ENCODE measurements around the gene KCNIP1. TPM values are rescaled to one million over a fixed set of nuclear protein-coding genes. Genes with fewer than 3 reads are reported as not detected.

The KCNIP1 gene
- total and polyA plus RNA-seq, 8 donors = 0.20 to 0.73 (median 0.31) TPM; not detected in 3

DNA sequence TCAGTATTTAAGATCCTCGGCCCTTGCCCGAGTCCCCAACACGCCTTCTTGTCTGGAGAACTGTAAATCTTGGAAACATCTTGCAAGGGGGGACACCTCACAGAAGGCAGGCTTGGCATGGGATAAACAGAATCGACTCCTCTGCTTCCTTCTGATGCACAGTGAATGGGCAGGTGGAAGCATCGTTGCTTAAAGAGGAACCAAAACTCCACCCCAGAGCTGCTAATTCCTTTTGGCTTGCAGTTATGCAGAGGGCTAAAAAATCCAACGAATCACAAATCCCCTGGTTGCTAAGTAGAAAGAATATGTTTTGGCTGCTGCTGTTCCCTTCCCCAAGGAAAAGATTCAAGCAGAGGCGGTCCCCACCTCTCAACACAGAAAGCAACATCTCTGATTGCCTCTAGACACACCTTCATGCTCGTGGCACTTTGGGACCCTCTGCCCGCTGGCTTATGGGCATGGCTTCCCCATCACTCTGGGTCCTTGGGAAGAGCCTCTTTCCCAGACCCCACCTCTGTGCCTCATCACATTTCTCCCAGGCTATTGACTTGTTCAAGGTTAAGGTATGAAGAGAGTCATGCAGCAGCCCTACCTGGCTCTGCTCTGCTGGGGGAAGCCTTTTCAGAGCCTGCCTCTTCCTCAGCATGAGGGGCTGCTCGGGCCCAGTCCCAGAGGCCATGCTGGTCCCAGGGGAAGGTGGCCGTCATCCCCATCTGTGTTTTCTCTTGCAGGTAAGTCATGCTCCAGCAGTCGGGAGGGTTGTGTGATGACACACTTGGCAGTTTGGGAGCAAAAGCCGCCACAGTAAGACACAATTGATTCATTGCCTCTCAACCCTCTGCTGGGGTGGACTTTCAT lies 137.1 kb downstream of the KCNIP1 start:
- TF ChIP-seq, protein P1, sequence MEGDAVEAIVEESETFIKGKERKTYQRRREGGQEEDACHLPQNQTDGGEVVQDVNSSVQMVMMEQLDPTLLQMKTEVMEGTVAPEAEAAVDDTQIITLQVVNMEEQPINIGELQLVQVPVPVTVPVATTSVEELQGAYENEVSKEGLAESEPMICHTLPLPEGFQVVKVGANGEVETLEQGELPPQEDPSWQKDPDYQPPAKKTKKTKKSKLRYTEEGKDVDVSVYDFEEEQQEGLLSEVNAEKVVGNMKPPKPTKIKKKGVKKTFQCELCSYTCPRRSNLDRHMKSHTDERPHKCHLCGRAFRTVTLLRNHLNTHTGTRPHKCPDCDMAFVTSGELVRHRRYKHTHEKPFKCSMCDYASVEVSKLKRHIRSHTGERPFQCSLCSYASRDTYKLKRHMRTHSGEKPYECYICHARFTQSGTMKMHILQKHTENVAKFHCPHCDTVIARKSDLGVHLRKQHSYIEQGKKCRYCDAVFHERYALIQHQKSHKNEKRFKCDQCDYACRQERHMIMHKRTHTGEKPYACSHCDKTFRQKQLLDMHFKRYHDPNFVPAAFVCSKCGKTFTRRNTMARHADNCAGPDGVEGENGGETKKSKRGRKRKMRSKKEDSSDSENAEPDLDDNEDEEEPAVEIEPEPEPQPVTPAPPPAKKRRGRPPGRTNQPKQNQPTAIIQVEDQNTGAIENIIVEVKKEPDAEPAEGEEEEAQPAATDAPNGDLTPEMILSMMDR (IDR thresholded peaks at IDR 0.05) = no peak
- DNase-seq = no peak
- Histone ChIP-seq H3K9me3 (no peaks in the 10 kb centered on the region), H3K4me1 (no peaks in the 10 kb centered on the region), H3K36me3 (no peaks in the 10 kb centered on the region), H3K4me3 (no peak overlapping the region), H3K27ac (no peak overlapping the region), H3K27me3 (peaks cover 0 to 49% (median 7%) of the 10 kb centered on the region in 3 donors)
- intact Hi-C loops (cut with DNase I; ENCODE audit: low total_unique reads) = no loop called here
- 75 to 82% (median 79%) methylated on average over 12 to 13 of the region's 13 CpGs for WGBS, 5 donors

DNA sequence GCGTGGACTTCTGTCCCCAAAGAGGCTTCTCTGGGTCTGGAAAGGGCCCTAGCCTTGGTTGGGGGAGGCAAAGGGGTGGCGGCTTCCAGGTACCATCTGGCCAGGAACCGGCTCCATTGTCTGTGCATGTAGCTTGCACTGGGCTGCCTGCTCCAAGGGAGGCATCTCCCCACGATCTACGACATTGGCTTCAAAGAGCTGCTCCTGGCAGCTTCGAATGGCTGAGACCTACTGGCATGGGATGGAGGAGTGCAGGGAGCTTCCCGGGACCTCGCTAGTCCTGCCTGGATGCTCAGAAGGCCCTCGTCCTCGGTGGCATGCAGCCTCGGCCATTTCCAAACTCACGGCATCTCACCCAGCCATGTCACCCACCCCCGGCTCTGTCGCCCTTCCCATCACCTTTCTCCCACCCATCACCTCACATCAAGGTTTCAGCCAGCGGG lies 137.8 kb downstream of the KCNIP1 start:
- Histone ChIP-seq H3K36me3 (no peaks in the 10 kb centered on the region), H3K4me3 (no peak overlapping the region), H3K27ac (no peak overlapping the region), H3K9me3 (no peaks in the 10 kb centered on the region), H3K27me3 (peaks cover 0 to 49% (median 7%) of the 10 kb centered on the region in 3 donors), H3K4me1 (no peaks in the 10 kb centered on the region)
- DNase-seq = no peak
- intact Hi-C loops (cut with DNase I; ENCODE audit: low total_unique reads) = no loop called here
- 82 to 92% (median 89%) methylated on average over 15 of the region's 15 CpGs for WGBS, 5 donors
- TF ChIP-seq EP300 (IDR thresholded peaks at IDR 0.05) (no peak), POLR2A (IDR thresholded peaks at IDR 0.05) (no peak)
- TF ChIP-seq, protein P1 (IDR thresholded peaks at IDR 0.05) = no peak

DNA sequence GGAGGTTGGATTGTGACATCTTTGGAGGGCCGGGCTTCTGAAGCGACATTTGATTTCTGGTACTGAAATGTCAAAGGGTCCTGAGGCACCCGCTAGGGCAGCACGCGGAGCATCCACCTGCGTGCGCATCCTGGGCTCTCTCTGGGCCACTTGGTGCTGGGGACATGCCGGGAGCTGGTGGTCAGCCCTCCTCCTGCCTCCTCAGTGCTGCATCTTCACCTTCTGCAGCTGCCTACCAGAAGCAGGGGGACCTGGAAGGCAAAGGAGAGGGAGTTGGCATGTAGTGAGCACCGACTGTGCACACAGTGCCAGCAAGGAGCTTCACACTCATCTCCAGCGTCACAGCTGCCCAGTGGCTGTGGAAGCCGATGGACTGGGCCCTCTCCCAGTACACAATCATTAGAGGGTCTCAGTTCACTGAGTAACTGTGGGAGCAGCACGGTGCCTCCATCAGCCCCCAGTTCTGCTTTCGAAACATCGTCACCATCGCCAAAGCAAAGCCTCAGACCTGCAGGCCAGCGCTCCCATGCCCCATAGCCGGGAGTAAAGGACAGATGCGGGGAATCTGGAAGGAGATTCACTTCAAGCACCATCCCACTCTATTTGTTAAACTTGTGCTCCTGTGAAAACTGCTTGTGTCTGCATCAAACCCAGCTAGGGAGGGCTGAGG lies 138.4 kb downstream of the KCNIP1 start:
- H3K36me3 ChIP-seq = no peaks in the 10 kb centered on the region
- H3K27me3 ChIP-seq = peaks cover 0 to 49% (median 7%) of the 10 kb centered on the region in 3 donors
- H3K4me1 ChIP-seq = no peaks in the 10 kb centered on the region
- DNase-seq = no peak
- H3K27ac ChIP-seq = no peak overlapping the region
- intact Hi-C loops (cut with DNase I; ENCODE audit: low total_unique reads) = no loop called here
- H3K9me3 ChIP-seq = no peaks in the 10 kb centered on the region
- 81 to 91% (median 87%) methylated on average over 17 to 18 of the region's 18 CpGs for WGBS, 5 donors
- TF ChIP-seq EP300 (IDR thresholded peaks at IDR 0.05) = no peak
- TF ChIP-seq, protein P1 (IDR thresholded peaks at IDR 0.05) = no peak
- TF ChIP-seq POLR2AphosphoS5 (IDR thresholded peaks at IDR 0.05) = no peak
- TF ChIP-seq POLR2A (IDR thresholded peaks at IDR 0.05) = no peak
- no peak overlapping the region for H3K4me3 ChIP-seq

DNA sequence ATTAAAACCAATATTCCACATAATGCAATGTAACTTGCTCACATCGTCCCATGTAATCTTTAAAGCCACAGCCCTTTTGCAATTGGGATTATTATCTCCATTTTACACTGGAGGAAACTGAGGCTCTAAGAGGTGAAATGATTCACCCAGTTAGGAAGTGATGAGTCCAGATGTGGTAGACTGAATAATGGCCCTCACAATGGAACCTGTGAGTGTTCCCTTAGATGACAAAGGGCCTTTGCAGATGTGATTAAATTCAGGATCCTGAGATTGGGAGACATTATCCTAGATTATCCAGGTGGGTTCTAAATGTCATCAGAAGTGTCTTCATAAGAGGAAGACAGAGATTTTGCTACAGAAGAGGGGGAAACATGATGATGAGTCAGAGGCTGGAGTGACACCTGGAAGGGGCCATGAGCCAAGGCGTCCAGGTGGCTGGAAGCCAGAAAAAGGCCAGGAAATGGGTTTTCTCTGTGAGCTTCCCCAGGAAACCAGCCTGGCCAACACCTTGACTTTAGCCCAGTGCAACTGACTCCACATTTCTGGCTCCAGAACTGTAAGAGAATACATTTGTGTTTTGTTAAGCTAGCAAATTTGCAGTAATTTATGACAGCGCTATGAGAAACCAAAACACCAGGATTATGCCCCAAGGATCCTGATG lies 139.1 kb downstream of the KCNIP1 start:
- no peak for DNase-seq
- WGBS, 5 donors = 39 to 69% (median 55%) methylated on average over 3 of the region's 3 CpGs
- H3K4me3 ChIP-seq = no peak overlapping the region
- intact Hi-C loops (cut with DNase I; ENCODE audit: low total_unique reads) = no loop called here
- no peaks in the 10 kb centered on the region for H3K4me1 ChIP-seq
- no peak for TF ChIP-seq POLR2AphosphoS5 (IDR thresholded peaks at IDR 0.05)
- no peak for TF ChIP-seq POLR2A (IDR thresholded peaks at IDR 0.05)
- TF ChIP-seq, protein P1 (IDR thresholded peaks at IDR 0.05) = no peak
- no peak for TF ChIP-seq EP300 (IDR thresholded peaks at IDR 0.05)
- H3K27ac ChIP-seq = no peak overlapping the region
- no peaks in the 10 kb centered on the region for H3K36me3 ChIP-seq
- peaks cover 0 to 43% (median 7%) of the 10 kb centered on the region in 3 donors for H3K27me3 ChIP-seq
- H3K9me3 ChIP-seq = no peaks in the 10 kb centered on the region

Data from stomach (tissue), 9 donors.